Fibroblast of skin of right quadriceps (primary cell): ENCODE measurements around the gene TRIM17.

Source experiments
- DNase-seq: peaks from one replicate; pipeline ENCODE4 v3.0.0-alpha.2; 2013

TRIM17 gene

DNA sequence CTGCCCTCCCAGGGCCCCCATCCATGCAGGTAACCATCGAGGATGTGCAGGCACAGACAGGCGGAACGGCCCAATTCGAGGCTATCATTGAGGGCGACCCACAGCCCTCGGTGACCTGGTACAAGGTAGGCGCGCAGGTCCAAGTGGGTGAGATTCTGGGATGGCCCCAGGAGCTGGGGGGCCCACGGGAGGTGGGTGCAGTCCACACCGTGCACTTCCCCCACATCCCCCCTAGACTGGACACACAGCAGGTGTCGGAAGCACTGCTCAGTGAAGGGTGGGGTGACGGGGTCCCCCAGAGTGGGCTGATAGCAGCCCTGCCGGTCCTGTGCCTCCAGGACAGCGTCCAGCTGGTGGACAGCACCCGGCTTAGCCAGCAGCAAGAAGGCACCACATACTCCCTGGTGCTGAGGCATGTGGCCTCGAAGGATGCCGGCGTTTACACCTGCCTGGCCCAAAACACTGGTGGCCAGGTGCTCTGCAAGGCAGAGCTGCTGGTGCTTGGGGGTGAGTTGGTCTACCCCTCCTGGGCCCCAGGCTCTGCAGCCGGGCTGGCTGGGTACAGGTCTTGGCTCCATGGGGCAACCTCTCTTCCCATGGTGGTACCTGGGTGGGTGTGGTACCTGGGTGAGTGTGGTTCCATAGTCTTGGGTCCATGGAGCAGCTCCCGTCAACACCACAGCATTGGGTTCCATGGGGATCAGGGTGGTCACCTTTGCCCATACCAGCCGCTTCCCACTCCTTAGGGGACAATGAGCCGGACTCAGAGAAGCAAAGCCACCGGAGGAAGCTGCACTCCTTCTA is 50.4 kb downstream of the TRIM17 start:
- DNase-seq = no peak

DNA sequence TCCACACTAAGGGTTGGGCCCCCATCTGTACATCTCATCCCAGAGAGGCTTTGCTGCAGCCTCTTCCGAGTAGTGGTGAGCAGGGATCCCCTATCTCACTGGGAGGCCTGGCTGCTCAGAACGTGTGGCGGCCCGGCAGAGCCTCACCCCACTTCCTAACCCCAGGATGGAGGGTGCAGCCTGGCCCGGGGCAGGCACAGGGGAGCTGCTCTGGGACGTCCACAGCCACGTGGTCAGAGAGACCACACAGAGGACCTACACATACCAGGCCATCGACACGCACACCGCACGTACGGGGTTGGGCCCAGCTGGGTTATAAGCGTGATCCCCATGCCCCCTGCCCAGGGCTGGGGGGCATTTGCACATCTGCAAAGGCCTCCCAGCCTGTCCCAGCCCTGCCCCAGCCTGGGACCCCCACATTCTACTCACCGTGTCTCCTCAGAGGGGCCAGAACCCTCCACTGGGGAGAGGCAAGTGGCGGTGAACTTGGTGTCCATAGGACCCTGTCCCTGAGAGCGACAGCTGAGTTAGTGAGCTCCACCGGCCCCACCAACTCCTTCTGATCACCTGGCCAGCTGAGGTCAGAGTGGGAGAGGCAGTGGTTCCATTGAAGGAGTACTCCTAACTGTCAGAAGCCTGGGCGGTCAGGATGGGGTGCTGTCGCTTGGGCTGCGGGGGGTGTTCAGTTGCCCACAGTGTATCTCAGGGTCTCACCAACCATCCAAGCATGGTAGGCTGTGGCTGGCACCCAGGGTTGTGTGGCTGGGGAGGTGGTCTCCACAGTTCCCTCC is 51.2 kb downstream of the TRIM17 start:
- no peak for DNase-seq

DNA sequence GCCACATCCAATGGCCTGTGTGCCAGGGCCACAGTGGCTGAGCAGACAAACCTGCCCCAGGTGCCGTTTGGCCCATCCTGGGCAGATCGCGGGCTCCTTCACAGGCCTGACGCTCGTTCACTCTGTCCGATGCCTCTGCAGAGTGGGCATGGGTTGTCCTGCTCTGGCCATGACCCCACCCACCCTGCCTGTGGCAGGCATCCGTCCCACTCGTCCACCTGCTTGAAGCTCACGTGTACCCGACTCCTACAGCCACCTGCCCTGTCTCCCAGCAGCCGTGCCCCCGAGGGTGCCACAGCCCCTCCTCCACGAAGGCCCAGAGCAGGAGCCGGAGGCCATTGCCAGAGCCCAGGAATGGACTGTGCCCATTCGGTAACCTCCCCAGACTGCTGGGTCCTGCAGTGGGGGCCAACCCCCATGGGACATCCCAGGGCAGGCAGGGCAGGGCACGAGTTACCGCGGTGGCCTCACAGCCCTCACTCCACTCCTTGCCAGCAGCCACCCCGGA is 51.9 kb downstream of the TRIM17 start:
- DNase-seq = no peak

DNA sequence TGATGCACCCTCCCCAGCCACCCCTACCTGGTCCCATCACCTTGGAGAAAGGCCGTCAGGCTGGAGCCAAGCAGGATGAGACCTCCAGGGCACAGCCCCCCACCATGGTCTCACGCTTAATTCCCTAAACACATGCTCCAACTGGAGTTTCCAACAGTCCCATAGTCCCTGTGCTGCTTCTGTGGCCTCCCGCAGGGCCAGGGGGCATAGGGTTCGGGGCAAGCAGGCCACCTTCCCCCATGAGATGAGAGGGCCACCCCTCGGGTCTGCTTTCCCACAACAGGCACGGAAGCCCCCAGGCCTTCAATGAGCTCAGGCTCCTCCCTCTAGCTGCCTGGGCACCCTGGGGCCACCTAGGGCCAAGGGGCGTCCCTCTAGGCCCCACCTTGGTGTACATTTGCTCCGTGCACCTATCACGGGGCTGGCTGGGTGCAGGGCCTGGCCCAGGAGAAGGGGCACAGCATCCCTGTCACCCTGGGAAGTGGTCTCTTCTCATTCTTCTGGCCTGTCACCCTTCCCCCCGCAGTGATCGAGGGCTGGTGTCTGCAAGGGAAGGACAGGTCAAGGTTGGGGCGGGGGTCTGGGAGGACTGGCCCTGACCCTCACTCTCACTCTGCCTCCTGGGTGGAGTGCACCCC is 52.5 kb downstream of the TRIM17 start:
- DNase-seq = no peak

DNA sequence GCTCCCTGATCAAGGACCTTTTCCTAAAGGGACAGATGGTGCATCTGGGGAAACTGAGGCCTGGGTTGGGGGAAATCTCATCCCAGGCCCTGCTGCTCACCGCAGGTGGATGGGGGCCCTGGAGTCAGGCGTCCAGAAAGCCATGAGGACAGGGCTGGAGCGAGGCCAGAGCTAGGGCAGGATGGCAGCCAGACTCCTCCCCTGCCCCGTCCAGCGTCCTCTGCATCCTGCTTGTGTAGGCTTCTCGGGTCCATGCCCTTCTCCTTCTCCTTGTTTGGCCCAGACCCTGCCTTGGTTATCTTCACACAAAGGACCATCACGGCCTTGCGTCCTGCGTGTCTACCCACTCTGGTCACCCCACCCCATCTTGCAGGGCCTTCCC is 53.0 kb downstream of the TRIM17 start:
- no peak for DNase-seq

DNA sequence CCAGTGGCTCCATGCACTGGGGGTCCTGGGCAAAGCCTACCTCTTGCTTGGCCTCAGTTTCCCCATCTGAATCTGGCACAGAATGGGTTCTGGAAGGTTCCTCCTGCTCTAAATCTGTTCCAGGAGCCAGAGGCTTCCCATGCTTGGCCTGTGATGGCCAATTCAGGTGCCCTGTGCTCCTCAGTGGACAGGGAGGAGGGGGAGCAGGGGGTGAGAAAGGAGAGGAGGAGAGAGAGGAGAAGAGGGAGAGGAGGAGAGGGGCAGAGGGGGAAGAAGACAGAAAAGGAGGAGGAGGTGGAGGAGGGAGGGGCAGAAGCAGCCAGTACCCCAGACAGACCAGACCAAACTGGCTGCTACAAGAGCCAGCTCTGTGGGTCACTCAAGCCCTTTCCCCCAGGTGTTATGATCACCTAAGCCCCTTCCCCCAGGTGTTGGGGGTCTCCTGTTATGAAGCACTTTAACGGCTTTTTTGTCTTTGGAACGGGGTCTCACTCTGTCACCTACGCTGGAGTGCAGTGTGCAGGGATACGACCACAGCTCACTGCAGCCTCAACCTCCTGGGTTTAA is 53.7 kb downstream of the TRIM17 start:
- DNase-seq = no peak

DNA sequence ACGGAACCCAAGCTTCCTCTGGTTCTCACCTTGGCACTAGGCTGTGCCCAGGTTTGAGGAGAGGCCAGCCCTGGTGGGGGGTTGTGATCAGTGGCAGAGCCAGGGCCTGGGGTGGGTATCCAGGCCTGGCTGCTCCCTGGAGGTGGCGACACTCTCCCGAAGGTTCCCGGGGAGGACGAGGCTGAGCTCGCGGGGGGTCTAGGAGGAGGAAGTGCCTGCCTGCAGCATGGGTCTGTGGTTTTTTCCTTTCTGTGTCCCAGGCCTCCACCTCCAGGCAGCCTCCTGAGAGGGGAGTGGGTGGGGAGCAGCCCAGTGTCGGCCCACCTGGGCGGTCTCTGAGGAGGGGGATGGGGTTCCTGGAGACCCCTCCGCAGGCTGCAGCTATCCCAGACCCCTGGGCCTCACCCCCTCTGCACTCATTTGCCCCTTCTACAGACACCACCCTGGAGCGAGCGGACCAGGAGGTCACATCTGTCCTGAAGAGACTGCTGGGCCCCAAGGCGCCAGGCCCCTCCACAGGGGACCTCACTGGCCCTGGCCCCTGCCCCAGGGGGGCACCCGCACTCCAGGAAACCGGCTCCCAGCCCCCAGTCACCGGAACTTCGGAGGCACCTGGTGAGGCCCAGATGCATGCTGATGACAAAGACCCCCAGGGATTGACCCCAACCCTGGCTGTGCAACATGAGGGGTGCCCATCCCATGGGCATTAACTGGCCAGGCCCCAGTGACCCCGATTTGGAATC is 54.3 kb downstream of the TRIM17 start:
- DNase-seq = no peak

DNA sequence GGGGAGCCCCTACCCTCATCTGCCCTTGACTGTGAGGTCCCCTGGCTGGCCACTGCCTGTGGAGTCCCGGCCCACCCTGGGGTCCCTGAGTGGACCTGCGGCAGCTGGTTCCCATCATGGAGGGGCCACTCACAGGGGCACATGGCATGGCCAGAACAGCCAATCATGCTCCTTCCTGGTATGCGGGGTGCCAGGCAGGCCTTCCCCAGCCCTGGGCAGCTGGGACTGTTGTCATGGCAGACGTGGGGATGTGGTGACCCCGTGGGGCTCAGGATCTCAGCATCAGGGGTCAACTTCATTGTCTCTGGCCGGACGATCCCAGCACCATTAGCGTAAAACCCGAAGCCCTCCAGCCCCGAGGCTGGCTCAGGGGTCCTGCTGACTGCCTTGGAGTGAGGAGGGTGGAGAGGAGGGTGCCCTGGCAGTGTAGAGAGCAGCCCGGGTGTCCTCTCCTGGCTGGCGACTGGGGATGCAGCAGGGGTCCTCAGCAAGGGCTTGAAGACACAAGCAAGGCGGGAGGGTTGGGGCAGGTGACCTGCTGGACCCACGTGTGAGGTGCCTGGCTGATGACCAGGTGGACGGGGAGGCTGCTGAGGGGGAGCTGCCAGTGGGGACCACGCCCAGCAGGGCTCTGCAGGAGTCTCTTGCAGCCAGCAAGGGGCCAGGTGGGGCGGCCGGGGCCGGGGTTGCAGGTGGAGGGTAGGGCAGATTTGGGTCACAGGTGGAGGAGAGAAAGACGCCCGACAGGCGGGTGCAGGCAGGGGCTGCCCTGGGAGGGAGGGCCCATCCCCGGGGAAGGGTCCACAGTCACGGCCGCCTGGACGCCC is 55.1 kb downstream of the TRIM17 start:
- DNase-seq = no peak

DNA sequence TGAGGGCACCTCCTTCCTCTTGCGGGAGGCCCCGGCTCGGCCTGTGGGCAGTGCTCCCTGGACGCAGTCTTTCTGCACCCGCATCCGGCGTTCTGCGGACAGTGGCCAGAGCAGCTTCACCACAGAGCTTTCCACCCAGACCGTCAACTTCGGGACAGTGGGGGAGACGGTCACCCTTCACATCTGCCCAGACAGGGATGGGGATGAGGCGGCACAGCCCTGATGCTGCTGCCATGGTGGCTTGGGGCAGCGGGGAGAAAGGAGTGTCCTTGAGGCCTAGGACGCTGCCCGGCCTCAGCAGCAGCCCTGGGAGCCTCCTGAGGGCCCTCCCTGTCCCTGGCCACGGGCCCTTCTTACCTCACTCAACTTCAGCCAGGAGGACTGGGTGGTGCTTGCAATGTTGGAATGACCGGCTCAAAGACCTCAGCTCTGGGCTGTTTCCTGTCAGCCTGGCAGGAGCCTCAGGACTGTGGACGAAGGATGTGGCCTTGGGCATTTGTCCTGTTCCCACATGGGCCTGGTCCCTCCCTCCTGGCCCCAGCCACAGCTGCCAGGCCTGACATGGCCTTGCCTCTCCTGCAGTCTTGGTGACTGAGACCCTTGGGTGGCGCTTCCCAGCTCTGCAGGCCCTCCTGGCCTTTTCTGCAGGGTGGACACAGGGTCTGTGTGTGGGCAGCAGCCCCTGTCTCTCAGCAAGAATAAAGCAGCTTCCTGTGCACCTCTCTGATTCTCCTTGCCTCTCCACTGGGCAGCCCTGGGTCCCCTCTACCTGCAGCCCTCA is 55.9 kb downstream of the TRIM17 start:
- DNase-seq = no peak

DNA sequence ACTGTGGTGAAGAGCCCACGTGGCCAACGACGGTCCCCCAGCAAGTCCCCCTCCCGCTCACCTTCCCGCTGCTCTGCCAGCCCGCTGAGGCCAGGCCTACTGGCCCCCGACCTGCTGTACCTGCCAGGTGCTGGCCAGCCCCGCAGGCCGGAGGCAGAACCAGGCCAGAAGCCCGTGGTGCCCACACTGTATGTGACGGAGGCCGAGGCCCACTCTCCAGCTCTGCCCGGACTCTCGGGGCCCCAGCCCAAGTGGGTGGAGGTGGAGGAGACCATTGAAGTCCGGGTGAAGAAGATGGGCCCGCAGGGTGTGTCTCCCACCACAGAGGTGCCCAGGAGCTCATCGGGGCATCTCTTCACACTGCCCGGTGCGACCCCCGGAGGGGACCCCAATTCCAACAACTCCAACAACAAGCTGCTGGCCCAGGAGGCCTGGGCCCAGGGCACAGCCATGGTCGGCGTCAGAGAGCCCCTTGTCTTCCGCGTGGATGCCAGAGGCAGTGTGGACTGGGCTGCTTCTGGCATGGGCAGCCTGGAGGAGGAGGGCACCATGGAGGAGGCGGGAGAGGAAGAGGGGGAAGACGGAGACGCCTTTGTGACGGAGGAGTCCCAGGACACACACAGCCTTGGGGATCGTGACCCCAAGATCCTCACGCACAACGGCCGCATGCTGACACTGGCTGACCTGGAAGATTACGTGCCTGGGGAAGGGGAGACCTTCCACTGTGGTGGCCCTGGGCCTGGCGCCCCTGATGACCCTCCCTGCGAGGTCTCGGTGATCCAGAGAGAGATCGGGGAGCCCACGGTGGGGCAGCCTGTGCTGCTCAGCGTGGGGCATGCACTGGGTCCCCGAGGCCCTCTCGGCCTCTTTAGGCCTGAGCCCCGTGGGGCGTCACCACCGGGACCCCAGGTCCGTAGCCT is 56.8 kb downstream of the TRIM17 start:
- no peak for DNase-seq

DNA sequence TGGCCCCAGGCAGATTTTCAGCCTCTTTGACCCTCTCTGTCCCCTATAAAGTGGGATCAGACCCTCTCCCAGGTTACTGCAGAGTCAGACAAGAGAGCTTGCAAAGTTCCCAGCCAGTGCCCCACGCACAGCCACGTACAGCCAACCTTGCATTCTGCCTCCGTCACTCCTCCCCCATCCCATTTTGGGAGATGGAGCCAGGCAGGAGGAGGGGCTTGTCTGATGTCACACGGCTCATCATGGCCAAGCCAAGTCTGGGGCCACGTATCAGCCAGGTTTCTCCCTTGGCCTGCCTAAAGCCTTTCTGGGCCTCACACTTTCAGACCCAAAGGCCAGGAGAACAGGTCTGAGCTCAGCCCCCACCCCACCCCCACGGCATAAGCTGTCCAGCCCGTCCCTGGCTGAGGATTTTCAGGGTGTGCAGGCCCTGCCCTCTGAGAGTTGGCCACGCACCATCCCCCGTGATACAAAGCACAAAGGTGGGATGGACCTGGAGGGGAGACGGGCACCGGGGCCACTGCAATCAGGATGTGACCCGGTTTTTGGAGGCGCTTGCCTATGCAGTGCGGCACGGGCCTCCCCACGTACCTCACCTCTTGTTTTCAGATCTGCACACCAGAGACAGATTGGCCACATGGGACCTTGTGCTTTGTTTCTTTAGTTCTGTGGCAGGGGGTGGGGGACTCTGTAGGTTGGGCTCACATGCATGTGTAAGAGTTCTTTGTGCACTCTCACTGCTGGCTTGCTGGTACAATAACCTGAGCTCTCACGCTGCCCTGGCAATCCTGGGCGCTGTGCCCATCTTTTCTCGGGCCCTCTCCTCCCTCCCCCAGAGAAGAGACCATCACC is 57.7 kb downstream of the TRIM17 start:
- DNase-seq = no peak

DNA sequence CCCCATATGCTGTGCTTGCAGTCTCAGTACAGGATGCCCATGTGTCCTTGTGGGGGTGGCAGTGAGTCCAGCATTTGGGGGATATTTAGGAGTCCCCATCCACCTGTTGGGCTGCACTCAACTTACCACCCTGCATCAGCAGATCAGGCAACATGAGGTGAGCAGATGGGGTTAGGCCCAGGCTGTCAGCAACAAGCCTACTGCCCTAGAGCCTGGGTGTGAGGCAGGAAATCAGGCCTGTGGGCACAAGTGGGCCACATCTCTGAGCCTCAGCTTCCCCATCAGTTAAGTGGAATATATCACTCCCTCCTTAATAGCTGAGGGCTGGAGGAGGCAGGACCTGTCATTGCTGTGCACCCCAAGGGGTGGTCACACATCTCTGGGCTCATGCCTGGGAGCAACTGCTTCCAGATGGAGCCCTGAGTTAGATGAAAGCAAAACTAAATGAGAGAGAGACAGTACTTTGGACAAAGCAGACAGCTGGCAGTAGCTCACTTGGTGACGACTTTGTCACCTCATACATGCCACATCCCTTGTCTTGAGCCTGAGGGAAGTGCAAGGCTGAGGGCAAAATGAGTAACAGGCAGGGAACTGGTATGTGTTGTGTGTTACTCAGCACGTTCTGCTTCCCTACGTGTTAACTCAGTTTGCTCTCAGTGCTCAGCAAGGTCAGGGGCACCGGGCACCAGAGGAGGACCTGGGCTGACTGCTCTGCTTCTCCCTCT is 58.5 kb downstream of the TRIM17 start:
- DNase-seq = no peak
